Measurements from ENCODE around the gene FRMD6.

The FRMD6 gene

DNA sequence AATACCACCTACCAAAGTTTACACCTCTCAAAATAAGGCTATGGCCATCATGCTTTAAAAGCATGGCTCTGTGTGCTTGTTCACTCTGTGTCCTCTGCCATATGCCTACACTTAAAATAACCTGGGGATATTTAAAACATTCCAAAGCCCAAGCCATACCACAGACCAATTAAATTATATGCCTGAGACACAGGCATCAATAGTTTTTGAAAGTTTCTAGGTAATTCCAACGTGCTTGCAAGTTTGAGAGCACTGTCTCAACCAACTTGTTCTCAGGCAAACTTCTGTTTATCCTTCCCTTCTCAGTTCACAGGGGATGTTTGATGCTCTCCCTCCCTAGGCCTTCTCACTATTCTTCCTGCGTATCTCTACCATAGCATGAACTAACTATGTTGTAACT is 3.4 kb upstream of the FRMD6 start:
- TF ChIP-seq GATA3 (IDR thresholded peaks at IDR 0.05; ENCODE audit: low read depth, low read length) (no peak), GATA2 (IDR thresholded peaks at IDR 0.05; ENCODE audit: low read depth, low read length) (no peak)

DNA sequence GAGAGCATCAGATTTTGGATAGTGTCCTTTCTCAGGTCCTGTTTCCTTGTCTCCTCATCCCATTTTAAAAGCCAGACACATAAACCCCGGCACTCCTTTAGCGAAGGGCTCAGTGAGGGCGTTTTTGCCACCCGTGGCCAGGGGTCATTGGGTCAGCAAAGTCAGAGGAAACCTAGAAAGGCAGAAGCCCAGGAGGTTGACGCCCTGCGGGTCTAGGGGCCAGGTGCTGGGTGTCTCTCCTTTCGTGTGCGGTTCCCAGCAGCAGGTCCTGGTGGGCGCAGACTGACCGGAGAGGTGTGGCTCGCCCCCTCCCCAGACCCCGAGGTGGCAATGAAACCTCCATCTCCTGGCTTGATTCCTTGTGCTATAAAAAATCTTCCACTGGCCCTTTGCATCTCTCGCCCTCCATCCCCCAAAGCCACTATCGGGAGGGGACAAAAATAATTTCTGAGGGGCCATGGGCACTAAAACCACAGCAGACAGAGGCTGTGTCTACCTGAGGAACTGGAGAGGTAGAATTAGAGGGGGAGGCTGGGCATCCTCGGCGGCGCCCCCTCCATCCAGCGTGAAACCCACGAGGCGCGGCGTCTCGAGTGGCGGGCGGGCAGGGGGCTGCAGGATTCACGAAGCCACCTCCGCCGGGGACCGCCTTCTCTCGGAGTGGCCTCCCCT is 858 bp upstream of the FRMD6 start:
- TF ChIP-seq GATA2 (IDR thresholded peaks at IDR 0.05; ENCODE audit: low read depth, low read length) (no peak), GATA3 (IDR thresholded peaks at IDR 0.05; ENCODE audit: low read depth, low read length) (no peak)

DNA sequence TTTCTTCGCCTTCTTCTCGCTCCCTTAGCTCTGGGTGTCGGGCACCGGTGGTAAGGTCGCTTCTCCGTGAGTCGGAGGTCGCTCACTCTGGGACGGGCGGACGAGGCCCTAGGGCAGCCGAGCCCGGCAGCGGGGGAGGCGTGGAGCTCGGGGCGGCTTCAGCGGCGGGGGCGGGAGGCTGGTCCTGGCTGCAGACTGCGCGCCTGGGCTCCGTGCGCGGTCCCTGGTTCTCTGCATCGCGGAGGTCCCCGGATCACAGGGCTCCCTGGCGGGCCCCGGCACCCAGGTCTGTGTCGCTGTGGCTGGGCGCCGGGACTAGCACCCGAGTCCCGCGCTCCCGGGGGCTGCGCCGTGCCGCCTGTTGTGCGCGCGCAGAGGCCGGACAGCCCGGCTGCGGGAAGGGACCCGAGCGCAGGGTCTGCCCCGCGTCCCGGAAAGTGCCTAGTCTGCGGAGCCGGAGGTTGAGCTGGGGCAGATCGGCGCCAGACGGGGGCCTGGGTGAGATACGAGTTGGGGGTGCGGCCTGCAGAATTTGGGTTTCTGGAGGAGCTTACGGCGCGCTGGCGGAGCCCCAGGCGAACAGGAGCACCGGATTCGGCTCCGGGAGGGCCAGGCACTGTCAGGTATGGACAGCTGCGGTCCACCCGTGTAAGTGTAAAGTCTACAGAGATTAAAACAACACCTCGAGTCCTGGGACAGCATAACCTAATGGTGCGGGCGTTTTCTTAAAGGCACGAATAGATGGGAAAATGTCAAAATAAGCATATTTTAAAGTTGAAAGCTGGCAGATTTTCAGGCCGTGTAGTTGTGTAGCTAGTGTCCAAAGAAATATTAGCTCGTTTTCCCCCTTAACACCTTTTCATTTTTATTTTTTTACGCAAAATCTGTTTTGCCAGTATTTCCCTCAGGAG is 713 bp downstream of the FRMD6 start:
- no peak for TF ChIP-seq GATA2 (IDR thresholded peaks at IDR 0.05; ENCODE audit: low read depth, low read length)
- TF ChIP-seq GATA3 (IDR thresholded peaks at IDR 0.05; ENCODE audit: low read depth, low read length), result no peak

DNA sequence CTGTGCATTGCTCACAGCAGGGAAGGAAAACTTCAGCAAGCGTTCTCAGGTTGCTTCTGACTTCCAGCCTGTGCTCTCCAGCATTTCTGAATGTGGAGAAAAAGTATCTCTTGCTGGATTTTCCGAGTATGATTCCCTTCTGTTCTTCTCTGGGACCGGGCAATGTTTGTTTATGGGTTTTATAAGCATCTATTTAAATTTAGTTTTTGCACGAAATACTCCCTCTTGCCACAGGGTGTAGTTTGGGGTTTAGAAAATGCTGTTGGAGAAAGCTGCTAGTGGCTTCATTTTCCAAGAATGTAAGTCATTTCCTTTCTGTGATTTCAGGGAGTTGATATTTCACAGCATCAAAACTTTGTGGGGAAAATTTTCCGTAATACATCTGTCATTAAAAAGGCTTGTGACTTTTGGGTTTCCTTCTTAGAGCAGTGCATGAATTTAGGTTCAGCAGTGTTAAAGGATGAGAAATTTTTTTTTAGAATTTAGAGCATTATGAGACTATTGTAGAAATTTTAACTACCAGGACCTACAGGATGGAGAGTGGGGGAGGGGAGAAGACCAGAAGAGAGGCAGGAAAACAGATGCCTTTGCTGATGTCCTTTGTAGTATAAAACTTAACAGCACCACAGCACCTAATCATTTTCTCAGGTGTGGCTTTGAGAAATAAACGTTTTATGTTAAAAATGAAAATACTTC is 1.5 kb downstream of the FRMD6 start:
- TF ChIP-seq GATA2 (IDR thresholded peaks at IDR 0.05; ENCODE audit: low read depth, low read length) (no peak), GATA3 (IDR thresholded peaks at IDR 0.05; ENCODE audit: low read depth, low read length) (no peak)

DNA sequence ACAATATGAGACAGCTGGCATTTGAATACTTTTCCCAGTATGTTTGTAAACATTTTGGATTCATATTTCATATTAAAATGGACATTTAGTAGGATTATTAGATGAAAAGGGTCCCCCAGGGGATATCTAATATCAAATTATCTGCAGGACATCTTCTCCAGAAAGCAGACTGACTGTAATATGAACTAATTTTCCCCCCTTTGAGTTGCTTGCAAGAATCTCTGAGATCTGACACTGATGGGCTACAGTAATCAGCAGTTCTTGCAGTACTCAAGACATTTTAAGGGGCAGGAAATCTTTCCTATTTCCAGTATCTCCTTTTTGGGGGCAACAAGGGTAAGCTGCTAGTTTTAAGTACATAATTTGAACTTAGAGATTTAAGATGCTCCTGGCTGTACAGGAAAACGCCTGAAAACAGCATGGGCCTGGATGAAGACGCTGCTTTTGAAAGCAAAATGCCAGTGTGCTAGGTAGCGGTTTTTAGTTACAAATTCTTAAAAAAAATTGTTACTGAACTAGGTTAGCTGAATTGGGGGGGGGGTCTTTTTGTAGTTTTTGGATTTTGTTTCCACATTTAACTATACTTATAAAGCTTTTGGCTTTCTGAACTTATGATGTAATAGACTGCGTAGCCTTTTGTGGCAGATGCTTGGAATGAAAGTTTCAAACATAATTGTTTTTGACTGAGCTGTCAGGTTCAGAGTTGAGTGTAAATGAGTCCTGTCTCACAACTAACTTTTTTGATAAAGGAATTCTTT is 2.2 kb downstream of the FRMD6 start:
- no peak for TF ChIP-seq GATA2 (IDR thresholded peaks at IDR 0.05; ENCODE audit: low read depth, low read length)
- no peak for TF ChIP-seq GATA3 (IDR thresholded peaks at IDR 0.05; ENCODE audit: low read depth, low read length)

DNA sequence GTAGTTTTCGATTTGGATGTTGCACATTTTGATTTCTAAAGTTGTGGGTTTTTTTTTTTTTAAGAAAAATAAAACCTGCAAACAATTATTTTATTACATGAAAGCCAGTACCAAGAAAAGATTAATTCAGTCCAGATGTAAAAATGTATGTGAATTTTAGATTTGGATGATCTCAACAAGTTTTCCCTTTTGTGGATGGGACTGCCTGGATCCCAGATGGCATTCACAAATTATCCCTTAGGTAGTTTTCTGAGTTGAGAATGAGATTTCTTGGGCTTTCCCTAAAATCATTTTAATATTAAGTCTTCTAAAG is 2.8 kb downstream of the FRMD6 start:
- TF ChIP-seq GATA2 (IDR thresholded peaks at IDR 0.05; ENCODE audit: low read depth, low read length) (no peak), GATA3 (IDR thresholded peaks at IDR 0.05; ENCODE audit: low read depth, low read length) (no peak)

DNA sequence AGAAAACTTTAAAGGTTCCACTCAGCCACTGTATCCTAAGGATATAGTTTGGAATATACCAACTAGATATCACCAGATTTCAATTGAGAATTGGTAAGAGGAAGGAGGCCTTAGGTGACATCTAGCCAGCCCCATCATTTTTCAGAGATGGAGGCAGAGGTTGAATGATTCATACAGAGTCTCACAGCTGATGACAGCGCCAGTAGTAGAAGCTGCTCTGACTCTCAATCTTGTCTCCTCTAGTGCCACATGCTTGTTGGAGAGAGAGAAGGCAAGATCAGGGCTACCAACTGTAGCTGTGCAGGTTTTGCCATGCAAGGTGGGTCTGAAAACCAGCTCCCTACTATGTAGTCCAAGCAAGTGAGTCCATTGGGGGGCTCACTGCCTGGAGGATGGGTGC is 6.1 kb downstream of the FRMD6 start:
- TF ChIP-seq GATA3 (IDR thresholded peaks at IDR 0.05; ENCODE audit: low read depth, low read length) (no peak), GATA2 (IDR thresholded peaks at IDR 0.05; ENCODE audit: low read depth, low read length) (no peak)

DNA sequence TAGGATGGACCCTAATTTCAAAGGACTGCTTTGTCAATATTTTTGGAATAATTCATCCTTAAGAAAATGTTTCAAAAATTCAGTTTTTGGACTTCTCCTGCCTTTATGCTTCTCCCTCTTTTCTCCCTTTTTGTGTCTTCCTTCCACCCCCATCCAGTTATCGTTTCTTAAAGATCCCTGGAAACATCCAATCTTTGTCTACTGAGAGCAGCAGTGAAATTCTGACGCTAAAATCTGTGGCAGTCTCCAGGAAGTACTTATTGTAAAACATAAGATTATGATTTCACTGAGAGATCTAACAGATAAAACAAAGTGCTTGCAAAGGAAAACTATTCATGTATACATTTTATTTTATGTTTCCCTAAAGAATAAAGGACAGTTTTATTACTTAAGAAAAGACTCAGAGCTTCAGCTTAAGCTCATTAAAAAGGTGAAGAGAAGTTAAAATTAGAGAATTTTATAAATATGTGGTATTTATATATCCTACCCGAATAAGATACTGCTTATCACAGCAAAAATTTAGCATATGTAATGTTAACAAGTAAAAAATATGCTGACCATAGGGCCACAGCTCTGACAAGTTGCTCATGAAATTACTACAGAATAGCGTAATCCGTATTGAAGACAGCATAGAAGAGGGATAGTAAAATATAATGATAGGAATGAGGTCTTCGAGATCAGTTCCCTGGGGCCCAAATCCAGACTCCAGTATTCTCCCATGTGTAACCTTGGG is 6.9 kb downstream of the FRMD6 start:
- TF ChIP-seq GATA2 (IDR thresholded peaks at IDR 0.05; ENCODE audit: low read depth, low read length), result no peak

DNA sequence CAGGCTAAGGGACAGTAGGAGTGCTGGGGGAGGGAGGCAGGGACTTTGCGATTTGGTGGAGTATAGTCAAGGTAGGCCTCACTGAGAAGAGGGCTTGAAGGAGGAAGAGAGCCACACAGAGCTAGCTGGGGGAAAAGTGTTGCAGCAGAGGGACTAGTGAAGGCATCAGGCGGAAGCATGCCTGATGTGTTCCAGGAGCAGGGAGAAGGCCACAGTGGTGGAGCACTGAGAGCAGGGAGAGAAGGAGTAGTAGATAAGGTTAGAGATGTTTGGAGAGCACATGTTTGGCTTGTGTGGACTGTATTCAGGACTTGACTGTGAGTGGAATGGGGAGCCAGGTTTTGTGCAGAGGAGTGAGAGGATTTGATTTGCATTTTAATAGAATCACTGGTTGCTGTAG is 9.0 kb downstream of the FRMD6 start:
- TF ChIP-seq GATA3 (IDR thresholded peaks at IDR 0.05; ENCODE audit: low read depth, low read length) (no peak), GATA2 (IDR thresholded peaks at IDR 0.05; ENCODE audit: low read depth, low read length) (no peak)

DNA sequence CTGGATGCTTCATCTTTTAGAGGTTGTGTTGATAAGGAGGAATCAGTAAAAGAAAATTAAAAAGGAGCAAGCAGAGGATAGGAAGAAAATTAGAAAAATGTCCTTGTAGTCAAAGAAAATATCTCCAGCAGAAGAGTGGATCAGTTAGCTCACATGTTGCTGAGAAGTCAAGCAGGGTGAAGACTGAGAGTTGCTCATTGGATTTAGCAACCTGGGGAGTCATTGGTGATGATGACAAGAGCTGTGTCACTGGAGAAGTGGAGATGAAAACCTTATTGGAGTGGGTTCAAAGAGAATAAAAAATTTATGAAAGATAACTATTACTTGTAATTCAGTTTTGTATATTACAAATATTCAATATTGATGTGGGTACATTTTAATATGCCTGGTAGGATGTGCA is 9.8 kb downstream of the FRMD6 start:
- no peak for TF ChIP-seq GATA3 (IDR thresholded peaks at IDR 0.05; ENCODE audit: low read depth, low read length)
- TF ChIP-seq GATA2 (IDR thresholded peaks at IDR 0.05; ENCODE audit: low read depth, low read length), result no peak

DNA sequence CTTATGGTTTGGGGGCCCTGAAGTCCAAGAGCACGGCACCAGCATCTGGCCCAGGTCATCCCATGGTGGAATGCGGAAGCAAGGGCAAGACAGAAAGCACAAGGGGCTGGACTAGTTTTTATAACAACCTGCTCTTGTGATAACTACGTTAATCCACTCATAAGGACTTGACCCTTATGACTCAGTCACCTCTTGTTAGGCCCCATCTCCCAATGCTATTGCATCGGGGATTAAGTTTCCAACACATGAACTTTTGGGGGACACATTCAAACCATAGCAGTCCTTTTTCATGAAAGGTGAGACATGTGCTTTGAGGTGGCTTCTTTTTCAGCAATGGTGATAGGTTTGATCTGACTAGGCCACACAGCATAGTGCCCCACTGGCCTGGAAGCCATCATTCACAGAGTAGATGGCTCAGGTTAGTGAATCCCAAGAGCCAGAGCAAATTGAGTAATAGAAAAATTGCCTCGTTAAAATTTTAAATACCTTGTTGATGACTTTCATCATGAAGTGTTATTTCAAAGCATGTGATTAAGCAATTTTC is 12.1 kb downstream of the FRMD6 start:
- TF ChIP-seq GATA2 (IDR thresholded peaks at IDR 0.05; ENCODE audit: low read depth, low read length), result no peak

DNA sequence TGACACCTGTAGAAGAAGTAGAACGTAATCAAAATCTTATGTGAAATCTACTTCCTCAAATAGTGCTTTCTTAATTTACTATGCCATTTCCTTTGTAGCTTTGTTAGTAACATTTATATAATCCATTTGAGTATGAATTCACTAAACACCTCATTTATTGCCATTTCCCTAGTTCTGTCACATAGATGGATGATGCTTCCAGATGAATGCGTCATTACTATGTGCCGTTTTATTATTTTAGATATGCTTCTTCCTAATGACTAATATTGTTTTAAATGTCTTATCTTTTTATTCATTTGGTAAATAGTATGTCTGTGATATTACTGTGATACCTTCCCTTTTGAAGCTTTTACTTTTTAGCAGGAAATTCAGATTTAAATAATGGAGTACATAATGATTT is 14.4 kb downstream of the FRMD6 start:
- TF ChIP-seq GATA2 (IDR thresholded peaks at IDR 0.05; ENCODE audit: low read depth, low read length), result no peak
- TF ChIP-seq GATA3 (IDR thresholded peaks at IDR 0.05; ENCODE audit: low read depth, low read length), result no peak

DNA sequence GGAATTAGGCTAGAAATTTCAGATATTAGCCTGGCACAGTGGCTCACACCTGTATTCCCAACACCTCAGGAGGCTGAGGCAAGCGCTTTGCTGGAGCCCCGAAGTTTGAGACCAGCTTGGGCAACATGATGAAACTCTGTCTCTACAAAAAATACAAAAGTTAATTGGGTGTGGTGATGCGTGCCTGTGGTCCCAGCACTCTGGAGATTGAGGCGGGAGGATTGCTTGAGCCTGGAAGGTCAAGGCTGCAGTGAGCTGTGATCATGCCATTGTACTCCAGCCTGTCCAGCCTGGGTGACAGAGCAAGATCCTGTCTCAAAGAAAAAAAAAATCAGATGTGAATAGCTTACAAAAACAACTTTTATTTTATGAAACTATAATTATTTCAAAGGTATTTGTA is 15.1 kb downstream of the FRMD6 start:
- TF ChIP-seq GATA2 (IDR thresholded peaks at IDR 0.05; ENCODE audit: low read depth, low read length), result no peak
- TF ChIP-seq GATA3 (IDR thresholded peaks at IDR 0.05; ENCODE audit: low read depth, low read length), result no peak
